ENCODE data around the gene EML3. TPM values are rescaled to one million over a fixed set of nuclear protein-coding genes. Genes with fewer than 3 reads are reported as not detected.
"Not testable (repeated sequence)": the region's sequence is repeated elsewhere in the genome, so short reads cannot be mapped to it uniquely, and the experiment has no call there.

Gene EML3, protein sequence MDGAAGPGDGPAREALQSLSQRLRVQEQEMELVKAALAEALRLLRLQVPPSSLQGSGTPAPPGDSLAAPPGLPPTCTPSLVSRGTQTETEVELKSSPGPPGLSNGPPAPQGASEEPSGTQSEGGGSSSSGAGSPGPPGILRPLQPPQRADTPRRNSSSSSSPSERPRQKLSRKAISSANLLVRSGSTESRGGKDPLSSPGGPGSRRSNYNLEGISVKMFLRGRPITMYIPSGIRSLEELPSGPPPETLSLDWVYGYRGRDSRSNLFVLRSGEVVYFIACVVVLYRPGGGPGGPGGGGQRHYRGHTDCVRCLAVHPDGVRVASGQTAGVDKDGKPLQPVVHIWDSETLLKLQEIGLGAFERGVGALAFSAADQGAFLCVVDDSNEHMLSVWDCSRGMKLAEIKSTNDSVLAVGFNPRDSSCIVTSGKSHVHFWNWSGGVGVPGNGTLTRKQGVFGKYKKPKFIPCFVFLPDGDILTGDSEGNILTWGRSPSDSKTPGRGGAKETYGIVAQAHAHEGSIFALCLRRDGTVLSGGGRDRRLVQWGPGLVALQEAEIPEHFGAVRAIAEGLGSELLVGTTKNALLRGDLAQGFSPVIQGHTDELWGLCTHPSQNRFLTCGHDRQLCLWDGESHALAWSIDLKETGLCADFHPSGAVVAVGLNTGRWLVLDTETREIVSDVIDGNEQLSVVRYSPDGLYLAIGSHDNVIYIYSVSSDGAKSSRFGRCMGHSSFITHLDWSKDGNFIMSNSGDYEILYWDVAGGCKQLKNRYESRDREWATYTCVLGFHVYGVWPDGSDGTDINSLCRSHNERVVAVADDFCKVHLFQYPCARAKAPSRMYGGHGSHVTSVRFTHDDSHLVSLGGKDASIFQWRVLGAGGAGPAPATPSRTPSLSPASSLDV
- total RNA-seq, result 14.6 TPM

DNA sequence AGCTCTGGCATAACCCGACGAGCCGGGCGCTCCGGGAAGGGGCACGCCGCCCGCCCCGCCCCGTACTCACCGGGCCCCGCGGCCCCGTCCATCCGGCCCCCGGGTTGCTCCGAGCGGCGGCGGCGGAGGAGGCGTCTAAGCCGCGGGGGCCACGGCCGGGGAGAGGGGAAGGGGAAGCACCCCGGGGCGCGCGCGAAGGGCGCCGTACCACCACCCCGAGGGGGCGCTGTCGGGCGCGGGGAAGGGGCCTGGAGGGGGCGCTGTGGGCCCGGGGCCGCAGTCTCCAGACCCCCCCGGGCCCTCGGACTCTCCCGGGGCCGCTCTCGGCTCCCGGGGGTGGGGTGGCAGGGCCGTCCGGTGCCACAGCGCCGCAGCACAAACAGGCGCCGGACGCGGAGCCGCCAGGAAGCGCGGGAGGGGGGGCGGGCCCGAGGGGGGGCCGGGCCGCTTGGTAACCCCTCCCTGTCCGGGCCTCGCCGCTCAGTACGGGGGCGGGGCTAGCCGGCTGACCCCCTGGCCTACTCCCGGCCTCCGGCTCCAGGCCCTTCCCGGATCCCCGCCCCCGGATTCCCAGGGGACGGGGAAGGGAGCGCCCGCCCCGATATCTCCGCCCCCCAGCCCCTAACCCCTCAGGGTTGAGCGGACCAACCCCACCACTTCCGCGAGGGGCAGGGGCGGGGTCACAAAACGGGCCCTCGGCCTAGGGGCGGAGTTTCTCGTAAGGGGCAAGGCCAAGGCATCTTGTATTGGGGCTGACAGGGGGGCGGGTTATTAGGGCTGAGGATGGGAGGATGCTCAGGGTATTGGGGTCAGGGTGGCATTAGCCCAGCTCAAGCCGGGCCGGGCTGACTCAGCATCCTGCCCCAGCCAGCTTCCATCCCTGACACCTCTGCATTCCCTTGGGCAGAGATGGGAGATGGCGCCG lies at the start of gene EML3, which contains the start of gene ROM1:
Gene EML3 (minus strand): TSS at position 410 of the 925 bp plus-strand sequence. CDS start 318 bp downstream, at position 92.
Gene ROM1 (plus strand): TSS at position 892 of the 925 bp plus-strand sequence. CDS start 25 bp downstream, at position 917.
- peak; percentile 81 for DNase-seq

DNA sequence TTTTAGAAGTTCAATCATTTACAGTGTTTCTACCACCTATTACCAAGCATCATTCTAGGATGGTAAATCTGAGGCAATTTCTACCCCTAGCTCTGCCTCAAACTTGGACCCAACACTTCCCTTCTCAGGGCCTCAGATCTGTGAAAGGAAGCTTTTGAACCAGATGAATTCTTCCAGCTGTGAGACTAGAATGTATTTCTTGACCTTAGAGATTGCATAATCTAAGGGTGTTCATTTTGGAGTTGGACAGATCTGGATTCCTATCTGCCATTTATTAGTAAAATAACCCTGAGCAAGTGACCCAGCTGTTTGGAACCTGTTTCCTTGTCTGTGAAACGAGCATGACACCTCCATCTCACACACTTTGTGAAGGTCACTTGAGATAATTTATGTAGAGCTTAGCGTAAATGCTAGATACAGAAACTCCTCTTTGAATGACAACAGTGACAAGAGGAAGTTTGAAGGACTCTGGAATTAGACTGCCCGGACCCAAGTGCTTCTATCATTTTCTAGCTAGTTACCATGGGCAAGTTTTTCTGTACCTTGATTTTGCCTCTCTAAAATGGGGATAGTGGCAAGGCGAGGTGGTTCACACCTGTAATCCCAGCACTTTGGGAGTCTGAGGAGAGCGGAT lies 44.3 kb upstream of the EML3 start:
- no peak for DNase-seq

DNA sequence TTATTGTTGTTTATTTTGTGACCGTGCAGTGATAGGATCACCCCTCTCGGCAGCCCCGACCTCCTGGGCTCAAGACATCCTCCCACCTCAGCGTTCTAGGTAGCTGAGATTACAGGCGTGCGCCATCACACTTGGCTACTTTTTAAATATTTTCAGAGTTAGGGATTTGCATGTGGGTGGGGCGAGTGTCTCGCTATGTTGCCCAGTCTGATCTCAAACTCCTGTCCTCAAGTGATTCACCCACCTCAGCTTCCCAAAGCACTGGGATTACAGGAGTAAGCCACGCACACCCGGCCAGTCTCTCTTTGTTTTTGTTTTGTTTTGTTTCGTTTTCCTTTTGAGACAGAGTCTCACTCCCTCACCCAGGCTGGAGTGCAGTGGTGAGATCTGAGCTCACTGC lies 41.7 kb upstream of the EML3 start:
- no peak for DNase-seq

DNA sequence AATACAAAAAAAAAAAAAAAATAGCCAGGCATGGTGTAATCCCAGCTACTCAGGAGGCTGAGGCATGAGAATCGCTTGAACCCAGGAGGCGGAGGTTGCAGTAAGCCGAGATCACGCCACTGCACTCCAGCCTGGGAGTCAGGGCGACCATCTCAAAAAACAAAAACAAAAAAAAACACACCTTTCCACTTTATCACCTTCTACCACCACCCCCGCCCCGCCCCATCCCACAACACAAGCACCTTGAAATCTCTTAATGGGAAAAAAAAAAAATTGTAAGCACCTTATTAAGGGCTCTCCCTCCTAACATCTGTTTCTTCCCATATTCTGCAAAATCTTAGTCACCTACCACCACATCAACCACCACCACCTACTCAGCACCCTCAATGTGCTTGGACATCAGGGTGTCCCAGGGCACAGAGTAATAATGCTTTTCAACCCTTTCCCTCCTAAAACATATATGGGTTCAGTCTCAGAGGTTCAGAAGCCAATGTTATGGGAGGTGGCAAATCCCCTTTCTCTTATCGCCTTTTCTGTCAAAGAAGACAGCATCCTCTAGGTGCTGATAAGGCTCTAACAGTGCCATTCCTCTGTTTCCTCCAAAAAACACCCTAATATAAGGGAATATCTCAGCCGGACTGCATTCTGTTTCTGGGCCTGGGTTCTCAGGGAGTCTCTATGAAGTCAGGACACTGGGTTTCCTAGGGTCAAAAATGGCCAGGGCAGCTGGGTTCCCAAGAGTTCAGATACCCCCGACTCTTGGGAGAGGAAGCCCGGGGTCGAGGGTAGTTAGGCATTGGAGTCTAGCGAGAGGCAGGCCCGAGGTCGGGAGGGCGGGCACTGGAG lies 39.8 kb upstream of the EML3 start:
- DNase-seq, result no peak

DNA sequence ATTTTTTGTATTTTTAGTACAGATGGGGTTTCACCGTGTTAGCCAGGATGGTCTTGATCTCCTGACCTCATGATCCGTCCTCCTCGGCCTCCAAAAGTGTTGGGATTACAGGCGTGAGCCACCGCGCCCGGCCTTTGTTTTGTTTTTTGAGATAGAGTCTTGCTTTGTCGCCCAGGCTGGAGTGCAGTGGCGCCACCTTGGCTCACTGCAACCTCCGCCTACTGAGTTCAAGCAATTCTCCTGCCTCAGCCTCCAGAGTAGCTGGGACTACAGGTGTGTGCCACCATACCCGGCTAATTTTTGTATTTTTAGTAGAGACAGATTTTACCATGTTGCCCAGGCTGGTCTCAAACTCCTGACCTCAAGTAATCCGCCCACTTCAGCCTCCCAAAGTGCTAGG lies 37.7 kb upstream of the EML3 start:
- DNase-seq, result not testable (repeated sequence)

DNA sequence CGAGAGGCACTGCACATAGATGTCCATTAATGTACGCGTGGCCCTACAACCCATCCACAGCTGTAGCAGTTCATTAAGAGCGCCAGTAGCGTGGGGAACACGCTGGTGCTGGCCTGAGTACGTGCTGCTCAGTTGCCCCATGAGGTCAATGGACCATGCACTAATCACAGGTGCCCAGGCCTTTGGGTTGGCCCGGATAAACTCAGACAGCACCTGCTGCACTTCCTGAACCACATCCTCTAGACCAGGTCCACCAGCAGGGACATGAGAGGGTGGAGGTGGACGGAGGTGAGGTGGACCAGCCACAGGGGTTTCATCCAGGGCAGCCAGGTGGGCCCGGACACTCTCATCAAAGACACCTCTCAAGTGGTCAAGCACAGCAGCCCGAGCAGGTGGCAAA lies 36.9 kb upstream of the EML3 start:
- no peak for DNase-seq

DNA sequence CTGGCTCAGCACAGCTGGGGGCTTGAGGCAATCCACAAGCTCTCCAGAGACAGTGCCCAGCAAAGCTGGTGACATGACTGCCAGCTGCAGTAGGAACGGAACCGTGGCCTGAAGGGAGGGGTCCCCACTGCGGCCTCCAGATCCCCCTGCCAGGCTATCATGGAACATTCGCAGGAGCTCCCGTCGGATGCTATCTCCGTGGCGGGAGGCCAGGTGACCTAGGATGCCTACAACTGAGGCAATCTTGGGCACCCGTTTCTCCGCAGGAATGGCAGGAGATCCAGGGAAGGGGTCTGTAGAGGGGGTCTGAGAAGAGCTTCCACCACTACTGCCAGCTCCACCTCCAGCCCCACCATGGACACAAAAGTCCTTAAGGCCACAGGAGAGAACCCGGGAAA lies 36.4 kb upstream of the EML3 start:
- no peak for DNase-seq

DNA sequence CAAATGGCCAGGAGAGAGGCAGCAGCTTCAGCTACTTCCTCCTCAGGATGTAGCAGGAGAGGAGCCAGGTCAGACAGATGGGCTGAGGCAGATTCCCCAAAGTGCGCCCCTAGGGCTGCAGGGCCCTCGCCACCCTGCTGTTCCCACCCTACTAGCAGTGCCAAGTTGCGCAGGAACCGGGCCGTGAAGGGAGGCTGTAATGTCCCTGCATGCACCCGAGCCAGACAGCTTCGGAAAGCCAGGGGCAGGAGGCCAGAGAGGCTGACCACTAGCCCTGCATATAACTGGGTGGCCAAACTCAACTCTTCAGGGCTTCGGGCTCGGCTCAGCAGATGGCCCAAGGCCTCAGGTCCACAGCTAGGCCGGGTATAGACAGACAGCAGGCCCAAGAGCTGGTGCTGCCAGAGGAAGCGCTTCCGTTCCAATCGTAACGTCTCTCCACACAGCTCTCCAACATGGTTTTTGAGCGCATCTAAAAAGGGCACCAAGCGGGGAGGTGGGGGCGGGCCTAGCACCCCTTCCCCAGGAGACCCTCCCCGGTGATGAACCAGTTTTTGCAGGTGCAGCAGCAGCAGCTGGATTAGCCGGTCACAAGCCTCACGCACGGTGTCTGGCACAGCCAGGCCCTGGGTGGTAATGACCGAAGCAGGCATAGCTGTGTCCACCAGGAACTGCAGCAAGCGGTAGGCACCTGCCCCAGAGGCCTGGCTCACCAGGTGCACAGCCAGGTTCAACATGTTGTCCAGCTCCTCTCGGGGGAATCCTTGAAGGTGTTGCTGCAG lies 35.8 kb upstream of the EML3 start:
- no peak for DNase-seq

DNA sequence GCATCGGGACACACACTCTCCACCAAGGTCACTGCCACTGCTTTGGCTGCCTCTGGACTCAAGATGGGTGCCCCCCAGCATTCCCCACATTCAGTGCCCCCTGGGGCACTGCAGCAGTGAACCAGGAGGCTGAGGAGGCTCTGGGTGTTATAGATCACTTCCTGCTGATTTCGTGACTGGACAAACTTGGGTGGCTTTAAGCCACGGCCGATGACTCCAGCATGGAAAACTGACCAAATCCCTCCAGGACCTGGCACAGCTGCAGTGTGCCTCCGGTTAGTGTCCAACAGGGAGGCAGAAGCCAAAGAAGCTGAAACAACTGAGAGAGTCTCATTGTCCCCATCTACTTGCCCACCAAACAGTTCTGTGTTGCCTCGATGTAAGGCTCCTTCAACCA lies 35.0 kb upstream of the EML3 start:
- DNase-seq, result no peak

DNA sequence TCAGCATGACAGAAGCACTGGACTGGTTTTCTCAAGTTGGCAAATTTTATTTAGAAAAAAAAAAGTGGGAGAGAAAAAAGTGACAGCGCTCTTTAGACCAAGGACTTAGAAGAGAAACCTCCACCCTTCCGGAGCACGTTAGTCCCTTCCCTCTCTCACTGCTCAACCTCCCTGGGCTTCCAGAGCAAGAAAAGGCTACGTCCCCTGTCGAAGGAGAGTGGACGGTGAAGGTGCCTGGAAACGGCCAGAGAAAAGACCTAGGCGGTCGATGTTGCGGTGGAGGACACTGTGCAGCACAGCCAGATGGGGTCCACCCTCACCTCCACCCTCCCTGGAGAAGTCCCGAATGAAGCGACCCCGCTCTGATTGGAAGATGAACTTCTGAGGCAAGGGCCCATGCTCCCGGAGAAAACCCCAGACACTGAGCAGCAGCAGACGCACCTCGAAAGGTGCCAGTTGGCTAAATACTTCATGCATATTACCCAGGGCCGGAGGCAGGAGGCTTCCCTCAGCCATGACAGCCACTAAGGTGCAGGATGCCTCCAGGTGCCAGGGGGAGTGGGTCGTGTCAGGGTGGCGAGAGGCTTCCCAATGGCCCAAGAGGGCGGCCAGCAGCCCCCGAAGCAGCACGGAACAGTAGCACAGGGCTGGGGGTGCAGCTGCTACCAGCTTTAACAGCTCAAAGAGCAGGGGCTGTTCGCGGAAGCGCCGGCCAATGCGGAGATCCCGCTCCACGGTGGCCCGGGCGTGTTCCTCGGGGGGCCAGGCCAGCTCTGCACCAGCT lies 34.4 kb upstream of the EML3 start:
- DNase-seq, result no peak

DNA sequence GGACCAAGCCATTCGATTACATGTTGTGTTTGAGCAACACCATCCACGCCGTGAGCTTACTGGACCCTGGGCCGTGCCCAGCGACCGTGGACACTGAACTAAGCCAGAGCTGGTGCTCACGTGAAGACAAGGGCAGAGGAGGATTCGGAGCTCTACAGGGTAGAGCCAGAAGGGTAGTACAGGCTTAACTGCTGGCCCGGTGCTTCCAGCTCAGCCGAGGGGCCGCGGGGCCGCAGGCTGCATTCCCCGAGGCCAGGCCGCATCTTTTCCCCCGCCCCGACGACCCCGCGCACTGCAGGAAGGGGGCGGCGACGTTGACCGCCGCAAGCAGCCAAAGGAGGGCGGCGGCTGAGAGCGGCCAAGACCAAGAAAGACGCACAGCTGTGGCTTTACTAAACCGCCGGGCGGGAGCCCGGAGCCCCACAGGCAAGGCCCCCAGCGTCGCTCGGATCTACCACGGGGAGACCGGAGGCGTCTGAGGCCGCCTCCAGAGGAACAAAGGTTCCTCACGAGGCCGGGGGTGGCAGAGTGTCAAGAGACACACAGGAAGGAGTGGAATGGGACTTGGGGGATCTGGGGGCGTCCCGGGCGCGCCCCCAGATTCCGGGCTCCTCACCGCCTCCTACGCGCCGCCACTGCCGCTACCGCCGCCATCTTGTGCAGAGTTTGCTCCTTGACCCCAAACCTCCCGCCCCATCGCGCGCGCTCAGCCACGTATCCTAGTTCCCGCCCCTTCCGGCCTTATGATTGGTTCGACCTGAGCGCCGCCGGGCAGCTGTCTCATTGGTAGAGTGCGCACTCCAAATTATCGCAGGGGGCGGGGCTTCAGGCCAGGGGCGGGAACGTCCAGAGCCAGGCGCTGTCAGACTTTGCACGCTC lies 33.6 kb upstream of the EML3 start, which contains the start of gene GANAB:
Gene GANAB (minus strand): TSS at position 668 of the 879 bp plus-strand sequence. CDS start 14 bp downstream, at position 654.
- DNase-seq, result peak; percentile 98

DNA sequence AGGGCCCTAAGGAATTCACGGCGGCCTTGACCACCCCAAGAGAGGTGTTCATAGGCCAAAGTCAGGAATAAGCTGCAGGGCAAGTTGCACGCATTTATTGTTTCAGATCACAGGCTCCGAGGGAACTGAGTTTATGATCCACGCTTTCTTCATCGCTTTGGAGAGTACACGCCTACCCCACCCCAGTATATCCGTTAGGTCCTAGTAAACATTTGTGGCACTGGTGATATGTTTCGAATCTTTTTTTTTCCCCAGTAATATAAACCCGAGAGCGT lies 33.0 kb upstream of the EML3 start:
- DNase-seq, result no peak

DNA sequence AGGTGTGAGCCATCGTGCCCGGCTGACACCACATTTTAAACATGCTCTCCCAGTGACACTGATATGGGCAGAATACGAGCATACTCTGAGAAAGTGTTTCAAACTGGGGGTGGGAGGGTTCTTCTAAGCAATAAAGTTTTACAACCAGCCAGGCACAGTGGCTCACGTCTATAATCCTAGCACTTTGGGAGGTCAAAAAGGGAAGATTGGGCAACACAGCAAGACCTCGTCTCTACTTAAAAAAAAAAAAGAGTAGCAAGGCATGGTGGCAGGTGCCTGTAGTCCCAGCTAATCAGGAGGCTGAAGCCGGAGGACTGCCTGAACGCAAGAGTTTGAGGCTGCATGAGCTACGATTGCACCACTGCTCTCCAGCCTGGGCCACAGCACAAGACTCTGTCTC lies 31.6 kb upstream of the EML3 start:
- no peak for DNase-seq

DNA sequence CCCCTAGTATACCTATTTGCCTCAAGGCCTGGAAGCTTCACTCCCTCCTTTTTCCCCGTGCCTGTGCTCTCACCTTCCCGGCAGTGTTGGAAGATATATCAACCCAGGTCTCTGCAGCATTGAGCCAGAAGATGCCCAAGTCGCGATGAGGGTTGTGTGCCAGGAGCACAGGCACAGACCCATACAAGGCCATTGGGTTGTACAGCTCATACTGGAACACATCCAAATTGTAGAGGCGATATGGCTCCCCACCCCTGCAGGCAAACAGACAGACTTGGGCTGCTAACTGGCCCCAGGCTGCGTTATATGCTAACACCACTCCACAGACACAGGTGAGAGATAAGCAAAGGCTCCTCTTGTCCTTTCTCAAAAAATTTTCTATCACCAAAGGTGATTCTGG lies 19.9 kb upstream of the EML3 start:
- no peak for DNase-seq

DNA sequence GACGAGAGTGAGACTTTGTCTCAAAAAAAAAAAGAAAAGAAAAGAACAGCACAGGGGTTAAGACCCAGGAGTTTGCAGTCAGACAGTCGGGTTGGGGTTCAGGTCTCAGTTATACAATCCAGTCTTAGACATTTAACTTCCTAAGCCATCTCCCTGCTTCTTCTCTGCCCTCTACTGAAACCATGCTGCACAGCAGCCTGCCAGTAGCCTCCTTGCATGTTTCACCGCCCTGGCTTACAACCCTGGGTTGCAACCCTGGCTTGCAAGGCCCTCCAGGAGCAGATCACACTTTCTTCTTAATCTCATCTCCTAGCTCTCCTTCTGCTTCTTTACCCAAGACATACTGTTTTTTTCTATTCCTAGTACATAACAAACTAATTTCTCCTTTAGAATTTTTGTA lies 15.1 kb upstream of the EML3 start:
- no peak for DNase-seq

DNA sequence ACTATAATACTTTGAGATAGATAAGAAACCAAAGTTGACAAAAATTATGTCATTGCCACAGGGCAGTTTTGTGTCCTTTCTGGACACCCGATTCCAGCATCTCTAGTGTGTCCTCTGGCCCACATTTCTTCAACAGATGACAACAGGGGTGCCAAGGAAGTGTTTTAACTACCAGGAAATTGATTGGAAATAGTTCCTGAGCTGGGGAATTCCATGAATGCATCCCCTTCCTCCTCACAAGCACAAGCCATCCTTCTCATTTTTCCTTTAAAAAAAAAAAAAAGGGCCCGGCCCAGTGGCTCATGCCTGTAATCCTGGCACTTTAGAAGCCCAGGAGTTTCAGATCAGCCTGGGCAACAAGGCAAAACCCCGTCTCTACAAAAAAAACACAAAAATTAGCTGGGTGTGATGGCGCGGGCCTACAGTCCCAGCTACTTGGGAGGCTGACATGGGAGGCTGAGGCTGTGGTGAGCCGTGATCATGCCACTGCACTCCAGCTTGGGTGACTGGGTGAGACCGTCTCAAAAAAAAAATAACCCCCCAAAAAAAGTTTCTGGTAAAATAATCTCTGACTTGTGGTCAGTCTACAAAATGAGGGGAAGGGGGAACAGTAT lies 10.0 kb upstream of the EML3 start:
- DNase-seq, result no peak
